Stimulated activated CD8-positive, alpha-beta memory T cell treated with anti-CD3 and anti-CD28 coated beads, Interleukin-15, amount 100 ng/mL, for 24 hours (primary cell): Measurements from ENCODE around the gene SSH2.
"Not testable (repeated sequence)": the region's sequence is repeated elsewhere in the genome, so short reads cannot be mapped to it uniquely, and the experiment has no call there.

Experiments
- DNase-seq: peaks from one replicate; pipeline ENCODE4 v3.0.0-alpha.2; 2020; ENCODE audit warnings: low read depth

Gene SSH2

DNA sequence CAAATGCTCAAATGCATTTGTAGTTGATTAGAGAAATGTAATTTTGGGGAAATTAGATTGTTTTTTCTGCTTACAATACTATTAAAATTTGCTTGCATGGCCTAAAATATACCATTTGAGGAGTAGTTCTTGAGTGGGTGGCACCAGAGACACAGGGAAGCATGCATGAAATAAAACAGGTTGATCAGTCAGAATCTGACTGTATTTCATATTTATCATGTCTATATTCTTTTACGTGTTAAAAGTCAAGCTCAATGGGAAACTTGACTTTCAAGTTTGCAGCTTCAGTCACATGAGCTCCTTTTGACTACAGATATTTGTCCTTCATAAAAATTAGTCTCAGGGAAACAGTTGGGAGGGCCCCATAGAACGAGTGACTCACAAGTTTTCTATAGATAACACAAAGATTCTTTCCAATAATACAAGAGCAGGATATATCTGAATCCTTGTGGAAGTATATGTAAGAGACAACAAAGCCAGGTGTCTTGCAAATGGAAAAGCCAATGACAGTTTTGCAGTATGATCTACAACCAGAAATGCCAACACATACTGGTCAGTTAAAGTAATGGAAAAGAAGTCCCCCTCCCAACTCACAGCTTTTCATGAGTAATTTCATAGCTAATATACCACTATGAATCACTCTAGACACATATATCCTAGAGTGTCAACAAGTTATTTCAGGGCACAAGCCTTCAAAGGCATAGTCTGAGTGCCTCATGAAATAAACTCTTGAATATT is 265.1 kb downstream of the SSH2 start:
- DNase-seq: no peak

DNA sequence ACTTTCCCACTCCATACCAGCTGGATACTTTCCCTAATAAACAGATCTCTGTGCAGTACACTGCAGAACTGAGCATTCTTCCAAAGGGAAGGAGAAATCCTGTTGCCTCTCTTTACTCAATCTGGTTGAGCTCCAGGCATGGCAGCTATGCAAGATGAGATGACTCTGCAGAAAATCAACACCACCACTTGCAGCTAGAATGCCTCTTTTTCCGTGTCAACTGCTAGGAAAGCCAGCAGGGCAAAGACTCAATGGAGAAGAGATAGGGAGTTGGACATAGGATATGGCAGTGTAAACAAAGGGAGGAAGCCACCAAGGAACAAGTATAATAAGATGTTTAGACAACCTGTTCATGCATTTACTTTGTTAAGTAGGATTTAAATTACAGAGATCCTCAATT is 266.9 kb downstream of the SSH2 start:
- no peak for DNase-seq

DNA sequence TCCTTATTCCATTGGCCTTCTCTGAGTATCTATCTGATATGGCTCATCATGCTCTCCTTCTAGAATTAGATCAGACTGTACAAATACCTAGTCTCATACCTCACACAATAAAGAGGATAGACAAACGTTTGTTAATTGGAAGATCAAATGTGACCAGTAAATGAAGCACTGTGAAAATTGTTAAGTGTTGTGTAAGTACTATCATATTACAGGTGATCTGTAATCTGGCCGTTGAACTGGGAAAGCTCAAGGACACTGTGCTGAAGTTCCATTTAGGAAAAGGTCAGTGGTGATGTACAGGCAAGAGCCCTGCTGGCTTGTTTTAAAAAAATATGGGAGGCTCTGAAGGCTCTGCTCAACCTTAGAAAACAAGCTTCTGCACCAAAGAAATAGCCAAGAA is 268.8 kb downstream of the SSH2 start:
- no peak for DNase-seq

DNA sequence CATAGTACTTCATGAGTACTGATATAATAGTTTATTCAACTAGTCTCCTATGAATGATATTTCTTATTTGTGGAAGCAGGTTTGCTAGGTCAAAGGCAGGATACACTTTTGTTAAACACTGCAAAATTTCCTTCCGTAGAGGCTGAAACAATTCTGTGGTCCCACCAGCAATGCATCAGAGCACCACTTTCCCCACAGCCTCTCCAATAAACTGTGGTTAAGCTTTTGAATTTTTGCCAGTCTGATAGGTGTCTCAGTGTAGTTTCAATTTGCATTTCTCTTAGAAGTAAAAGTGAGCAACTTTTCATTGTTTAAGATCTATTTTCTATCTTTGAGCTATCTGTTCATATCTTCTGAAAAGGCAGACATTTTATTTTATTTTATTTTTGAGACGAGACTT is 270.9 kb downstream of the SSH2 start:
- DNase-seq: no peak

DNA sequence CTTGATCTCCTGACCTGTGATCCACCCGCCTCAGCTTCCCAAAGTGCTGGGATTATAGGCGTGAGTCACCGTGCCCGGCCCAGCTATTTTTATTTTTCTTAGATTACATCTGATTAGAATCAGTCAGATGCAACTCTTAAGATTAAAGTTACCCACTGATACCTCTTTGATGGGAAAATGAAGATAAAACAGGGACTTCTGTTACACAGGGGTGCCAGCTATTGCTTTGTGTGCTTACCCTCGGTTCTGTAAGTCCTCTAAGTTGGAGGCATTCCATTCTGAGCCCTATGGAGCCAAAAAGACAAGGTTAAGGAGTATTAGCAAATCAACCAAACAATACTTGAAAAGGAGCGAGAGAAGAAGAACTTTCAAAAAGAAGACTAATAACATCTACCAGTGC is 274.7 kb downstream of the SSH2 start:
- no peak for DNase-seq

DNA sequence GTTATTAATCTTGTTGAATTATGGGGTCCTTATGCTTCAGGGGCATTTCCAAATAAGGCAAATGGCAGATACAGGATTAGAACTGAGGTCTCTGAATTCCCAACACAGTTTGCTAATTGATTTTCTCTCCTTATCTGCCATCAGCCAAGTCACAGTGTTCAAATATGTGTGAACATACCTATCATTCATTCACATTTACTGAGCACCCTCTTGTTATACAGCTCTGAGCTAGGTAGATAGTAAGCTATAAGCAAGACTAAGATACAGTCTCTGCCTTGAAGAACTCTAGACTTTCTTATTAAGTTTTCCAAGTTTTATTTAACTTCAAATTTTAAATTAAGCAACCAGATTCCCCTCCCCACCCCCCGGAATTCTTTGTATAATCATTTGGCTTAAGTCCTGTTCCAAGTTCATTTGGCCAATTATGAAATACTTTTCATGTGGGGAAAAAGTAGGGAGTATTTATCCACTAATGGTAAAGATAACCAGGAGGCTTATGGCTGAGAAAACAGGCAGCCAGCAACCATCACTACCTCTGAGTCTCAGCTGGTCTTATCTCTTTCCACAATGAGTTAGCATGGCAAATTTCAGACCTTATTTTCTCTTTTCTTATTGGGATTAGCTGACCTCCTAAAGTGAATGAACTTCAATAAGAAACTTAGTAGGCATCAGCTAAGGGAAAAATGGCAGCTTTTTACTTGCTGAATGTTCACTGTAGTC is 275.9 kb downstream of the SSH2 start:
- DNase-seq: no peak

DNA sequence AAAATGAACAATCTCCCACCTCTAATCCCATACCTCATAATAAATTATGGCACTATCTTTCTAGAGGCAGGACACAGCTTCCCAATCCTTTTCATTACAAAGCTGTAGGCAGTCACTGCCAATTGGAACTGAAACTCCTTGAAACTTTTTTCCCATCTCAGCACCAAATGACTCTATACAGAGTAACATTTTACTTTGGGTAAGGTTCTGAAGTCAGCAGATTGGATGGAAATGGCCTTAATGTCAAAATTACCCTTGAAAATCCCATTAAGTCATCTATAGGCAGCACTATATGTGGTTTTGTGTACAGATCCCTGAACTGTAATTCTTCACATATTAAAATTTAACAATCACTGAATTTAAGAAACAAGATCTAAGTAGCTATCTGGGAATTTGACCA is 277.1 kb downstream of the SSH2 start:
- no peak for DNase-seq

DNA sequence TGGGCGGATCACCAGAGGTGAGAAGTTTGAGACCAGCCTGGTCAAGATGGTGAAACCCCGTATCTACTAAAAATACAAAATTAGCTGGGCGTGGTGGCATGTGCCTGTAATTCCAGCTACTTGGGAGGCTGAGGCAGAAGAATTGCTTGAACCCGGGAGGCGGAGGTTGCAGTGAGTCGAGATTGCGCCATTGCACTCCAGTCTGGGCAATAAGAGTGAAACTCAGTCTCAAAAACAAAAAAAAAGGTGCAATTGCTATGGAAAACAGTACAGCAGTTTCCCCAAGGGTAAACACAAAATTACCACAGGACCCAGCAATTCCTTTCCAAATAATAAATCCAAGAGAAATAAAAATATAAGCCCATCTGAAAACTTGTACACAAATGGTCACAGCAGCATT is 278.1 kb downstream of the SSH2 start:
- DNase-seq: not testable (repeated sequence)

DNA sequence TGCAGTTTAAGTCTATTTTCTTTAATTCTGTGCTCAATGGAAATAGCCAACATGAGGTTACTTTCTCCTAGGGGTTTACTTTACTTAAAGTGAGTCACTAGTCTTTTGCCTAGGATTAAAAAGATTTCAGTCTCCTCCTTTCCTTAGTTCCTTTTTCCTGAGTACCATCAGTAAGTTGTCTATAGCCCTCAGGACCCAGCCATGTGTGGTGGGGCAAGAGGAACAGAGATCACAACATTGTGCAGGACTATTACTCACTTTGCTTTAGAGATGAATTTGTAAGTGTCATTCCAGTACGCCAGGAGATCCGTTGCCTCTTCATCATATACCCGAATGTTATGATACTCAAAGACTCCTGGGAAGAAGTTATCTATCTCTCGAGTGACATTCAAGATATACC is 279.6 kb downstream of the SSH2 start:
- DNase-seq: no peak

DNA sequence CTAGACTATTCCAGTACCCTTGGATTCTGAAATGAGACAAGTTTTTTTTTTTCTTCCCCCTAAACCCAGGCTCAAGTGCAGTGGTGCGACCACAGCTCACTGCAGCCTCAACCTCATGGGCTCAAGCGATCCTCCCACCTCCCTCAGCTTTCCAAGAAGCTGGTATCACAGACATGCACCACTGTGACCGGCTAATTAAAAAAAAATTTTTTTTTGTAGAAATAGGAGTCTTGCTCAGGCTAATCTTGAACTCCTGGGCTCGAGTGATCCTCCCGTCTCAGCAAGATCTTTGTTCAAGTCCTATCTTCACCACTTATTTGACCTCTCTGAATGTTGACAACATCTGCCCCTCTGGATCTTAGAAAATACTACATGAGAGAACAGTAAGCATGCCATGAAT is 280.7 kb downstream of the SSH2 start:
- DNase-seq: no peak

DNA sequence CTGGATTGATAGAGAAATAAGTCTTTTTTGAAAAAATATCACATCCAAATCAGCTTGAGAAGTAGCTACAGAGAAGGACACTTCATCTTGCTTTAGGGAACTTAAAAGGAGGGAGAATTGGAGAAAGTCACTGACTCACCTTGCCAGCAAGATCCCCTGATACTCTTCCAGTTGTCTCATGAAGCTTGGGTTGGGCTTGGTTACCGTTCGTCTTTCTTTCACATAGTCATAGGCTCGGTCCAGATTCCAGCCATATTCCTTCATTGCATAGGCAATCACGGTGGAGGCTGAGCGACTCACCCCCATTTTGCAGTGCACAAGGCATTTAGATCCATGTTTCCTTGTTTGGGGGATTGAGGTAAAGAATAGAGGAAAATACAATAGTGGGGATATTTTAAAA is 282.0 kb downstream of the SSH2 start:
- no peak for DNase-seq

DNA sequence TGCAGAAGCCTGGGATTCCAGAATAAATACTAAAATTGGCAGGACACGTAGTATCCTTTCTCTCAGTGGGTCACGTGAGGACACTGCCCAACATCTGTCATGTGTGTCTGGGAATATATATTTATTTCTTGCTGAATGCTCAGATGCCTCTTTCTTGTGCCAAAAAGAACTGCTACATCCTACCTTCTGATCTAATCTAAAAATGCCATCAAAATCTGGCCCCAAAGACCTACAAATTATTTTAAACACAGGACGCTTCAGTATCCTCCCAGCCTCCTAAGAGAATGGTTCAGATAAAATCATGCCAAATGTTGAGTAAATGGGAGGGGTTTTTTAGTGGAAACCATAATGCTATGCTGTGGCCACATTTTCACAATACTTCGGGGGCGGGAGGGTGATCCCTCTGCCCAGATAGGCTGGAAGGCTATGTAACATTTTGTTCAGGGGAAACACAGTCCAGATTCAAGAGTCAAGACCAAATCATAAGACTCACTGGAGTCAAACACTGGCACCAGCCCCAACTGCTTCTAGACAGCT is 284.4 kb downstream of the SSH2 start:
- DNase-seq: no peak

DNA sequence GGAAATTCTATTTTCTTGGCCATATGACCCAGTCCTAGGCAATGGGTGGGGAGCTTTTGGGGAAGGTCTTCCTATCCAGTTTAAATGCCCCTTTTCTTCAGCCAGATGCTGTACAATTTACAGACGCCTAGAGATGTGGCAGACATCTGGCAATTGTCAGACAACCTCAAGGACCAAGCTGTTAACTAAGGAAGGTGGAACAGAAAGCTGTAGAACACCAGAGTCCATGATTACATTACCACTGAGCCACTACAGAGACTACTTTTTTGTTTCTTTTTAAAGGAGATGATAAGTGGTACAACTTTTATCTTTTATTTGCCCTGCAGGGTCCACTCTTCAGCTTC is 286.2 kb downstream of the SSH2 start:
- no peak for DNase-seq

DNA sequence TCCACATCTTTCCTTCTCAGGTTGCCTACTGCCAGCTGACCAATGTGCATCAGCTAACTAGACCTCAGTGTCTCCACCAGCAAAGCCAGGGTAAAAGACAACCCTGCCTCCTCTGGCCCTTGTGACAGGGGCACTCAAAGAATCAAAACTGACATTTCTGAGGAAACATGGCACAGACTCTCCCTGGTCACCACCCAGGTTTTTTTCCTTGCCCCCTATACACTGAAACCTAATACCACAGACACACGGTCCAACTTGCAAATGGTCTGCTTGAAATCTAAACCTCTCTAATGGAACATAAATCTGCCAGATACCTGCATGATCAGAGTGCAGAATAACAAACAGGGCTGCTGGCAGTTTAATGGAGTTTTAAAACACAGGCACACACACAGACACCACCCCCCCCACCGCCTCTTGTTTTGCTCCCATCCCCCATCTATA is 287.8 kb downstream of the SSH2 start:
- DNase-seq: no peak

DNA sequence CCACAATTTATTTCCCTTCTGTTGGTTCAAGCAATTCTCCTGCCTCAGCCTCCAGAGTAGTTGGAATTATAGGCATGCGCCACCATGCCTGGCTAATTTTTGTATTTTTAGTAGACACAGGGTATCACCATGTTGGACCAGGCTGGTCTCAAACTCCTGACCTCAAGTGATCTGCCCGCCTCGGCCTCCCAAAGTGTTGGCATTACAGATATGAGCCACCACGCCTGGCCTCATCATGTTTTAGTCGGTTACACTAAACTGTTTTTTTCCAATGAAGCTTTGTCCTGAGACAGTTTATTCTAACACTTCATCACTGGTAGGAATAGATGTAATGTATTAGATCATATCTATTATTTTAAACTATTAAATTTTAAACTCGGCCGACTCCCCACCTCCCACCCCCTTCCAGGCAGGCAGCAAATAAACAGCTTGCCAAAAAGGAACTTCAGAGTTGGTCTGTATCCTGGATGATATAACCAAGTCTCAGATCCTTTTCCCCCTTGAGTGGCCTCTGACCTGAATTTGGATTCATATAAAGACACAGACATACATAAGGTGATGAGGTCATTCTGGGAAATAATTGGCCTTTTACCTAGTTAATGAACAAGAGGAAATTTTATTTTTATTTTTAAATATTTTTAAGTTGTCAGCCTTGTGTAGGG is 288.9 kb downstream of the SSH2 start:
- DNase-seq: no peak

DNA sequence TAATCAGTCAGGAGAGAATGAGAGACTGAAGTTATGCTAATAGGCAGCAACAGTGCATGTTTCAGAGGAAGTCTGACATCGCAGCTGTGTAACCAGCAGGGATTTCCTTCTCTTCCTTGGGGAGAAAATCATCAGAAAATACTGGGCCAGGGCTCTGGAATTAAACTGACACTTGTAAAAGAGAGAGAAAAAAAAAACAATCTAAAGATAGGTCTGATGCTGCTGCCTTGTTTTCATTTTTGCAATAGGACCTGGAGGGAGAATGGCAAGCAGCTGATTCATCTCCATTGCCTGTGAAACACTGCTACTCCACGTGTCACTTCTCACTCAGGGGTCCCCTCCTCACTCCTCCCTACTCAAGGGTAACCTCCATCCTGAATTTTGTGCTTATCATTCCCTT is 289.6 kb downstream of the SSH2 start:
- DNase-seq: no peak

DNA sequence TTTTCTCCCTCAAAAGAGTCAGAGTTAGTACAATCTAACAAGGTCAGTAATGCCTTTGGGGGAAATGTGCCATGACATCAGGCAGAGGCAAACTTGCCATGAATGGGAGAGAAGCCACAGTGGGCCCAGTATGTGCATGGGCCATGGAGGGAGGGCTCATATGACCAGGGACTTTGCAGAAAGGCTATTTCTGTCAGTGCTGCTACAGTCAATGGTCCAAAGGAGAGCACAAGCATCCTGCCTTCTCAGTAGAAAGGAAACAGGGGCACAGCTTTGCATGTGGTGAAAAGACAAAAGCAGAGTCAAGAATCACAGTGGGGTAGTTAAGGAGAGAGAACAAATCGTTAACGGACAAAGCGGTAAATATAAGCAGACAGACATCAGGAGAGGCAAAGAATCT is 296.1 kb downstream of the SSH2 start:
- DNase-seq: no peak

DNA sequence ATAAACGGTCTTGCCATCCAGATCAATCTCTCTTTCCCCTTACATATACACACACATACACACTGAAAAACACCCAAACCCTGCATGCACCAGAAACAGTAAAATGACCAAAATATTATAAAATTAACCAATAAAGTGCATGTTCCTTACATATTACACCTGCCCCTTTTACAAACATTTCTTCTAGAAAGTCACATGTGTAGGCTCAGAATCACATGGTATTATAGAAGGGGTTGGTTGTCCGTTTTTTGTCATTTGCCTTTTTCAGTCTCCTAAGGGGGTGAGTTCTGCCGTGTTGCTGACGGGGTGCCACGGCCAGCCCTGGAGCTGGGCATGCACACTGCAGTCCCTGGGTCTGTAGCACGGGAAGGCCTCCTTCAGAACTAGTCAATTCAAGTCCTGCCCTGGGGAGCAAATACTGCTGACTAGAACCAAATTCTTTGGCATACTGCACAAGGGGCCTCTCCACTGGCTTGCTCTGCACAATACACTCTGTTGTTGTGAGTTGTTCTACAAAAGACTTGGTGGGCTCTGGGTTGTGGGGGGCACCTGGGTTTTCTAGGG is 299.3 kb downstream of the SSH2 start:
- no peak for DNase-seq

DNA sequence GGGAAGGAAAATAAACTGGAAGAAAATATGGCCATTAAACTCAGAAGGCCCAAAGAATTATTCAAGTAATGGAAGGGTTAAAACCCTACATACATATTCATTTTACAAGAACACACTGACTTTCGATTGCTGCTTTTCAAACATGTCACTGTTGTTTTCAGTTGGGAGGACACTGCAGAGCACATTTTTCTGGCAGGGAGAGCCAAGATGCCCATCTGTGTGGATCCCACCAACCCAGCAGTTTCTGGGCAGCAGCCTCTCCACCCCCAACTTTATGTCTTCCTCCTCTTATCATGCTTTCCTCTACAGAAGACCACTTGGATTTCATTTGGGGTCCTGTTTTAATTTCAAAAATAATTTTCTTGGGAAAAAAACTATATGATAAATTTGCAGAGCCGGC is 300.2 kb downstream of the SSH2 start:
- DNase-seq: no peak

DNA sequence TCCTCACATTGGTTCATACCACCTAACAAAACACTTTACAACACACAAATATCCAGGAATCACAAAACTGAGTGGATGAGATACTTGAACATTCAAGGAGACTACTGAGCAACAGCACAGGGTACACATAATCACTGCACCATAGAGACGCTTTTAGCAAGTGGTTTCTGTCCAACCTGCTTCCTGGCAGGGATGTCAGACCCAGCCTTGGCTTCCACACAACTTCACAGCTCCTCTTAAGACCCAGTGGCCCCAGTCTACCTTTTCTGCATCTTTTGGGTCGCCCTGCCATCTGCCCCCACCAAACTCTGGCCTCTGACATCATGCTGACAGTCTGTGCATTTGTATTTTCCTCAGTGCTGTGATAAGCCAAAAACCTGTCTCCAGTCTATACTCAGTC is 301.4 kb downstream of the SSH2 start:
- DNase-seq: no peak

DNA sequence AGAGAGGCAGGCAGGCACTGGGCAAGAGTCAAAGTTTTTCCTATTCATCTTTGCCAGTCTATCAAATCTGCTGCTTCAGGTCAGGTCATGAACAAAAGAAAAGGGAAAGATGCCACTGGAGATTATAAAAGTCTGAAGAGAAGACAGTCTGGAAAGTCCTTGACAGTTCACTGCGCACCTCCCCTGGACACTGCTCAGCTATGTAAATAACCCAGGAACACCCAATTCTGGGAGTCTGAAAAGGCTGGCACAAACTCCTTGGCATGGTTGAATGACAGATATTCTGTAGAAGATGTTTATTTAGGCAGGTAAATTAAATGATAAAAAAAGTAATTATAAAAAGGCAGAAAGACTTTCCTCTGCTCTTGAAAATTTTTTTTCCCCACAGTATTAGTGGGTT is 302.1 kb downstream of the SSH2 start:
- DNase-seq: no peak

DNA sequence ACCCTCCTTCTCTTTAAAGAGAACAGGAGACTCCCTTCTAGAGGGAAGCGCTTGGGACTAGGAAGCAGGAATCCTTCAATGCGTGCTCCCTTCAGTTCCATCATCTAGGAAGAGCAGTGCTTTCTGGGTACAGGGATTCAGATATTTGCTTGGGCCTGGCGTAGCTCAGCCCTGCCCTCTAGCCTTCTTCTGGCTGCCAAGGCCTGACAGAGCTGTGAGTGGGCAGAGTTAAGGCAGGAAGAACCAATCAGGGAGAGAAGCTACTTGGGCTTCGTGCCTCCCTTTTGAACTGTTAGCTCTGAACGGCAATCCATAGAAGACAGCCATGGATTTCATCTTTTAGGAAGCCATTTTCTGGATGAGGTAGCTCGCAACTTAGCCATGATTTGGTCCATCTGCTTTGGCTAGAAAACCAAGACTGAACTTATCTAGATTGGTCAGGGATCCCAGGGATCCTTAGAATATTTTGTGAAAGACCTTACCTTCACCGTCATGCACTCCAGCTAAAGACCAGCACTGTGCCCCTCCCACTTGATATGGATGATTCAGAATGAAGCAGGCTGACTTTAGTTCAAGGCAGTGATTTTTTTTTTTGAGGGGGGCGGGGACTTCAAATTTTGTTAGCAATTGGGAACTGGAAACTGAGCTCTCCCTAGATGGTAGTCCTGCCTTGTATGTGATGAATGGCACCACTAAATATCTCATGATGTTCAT is 304.8 kb downstream of the SSH2 start:
- no peak for DNase-seq
